Ovary (tissue), 9 donors: ENCODE results near the gene BMS1. TPM values are rescaled to one million over a fixed set of nuclear protein-coding genes. Genes with fewer than 3 reads are reported as not detected.
"Not testable (repeated sequence)": the region's sequence is repeated elsewhere in the genome, so short reads cannot be mapped to it uniquely, and the experiment has no call there.

Experiments
- DNase-seq, 5 donors: peaks; one replicate each; pipeline ENCODE4 v3.0.0-alpha.2; 2019 to 2020
- H3K27ac ChIP-seq, 2 donors: fragments of 200-600 bp; one replicate each; pipeline versions ENCODE4 v1.5.1 to v1.8.0; 2019 to 2022
- H3K27me3 ChIP-seq: fragments of 200-600 bp; one replicate; pipeline ENCODE4 v1.8.0; 2022
- H3K36me3 ChIP-seq: fragments of 200-600 bp; sonication (generic); one replicate; pipeline ENCODE4 v1.5.1; 2019
- H3K4me1 ChIP-seq: one replicate; pipeline ENCODE4 v1.8.1; 2013; ENCODE audit warnings: mild to moderate bottlenecking, moderate library complexity; ENCODE audit not compliant: insufficient read depth
- H3K4me3 ChIP-seq: fragments of 200-600 bp; sonication (generic); one replicate; pipeline ENCODE4 v1.5.1; 2017
- H3K9me3 ChIP-seq, 2 donors: fragments of 200-600 bp in 1 of 2; sonication (generic) in 1 of 2; one replicate each; pipeline versions ENCODE4 v1.5.1 to v1.8.1; 2013 to 2019; ENCODE audit warnings: mild to moderate bottlenecking in 1 of 2, moderate library complexity in 1 of 2
- EP300 ChIP-seq: sonication (generic); formaldehyde crosslinking; IDR thresholded peaks from one replicate; pipeline ENCODE4 v1.6.1; 2017; ENCODE audit warnings: antibody characterized with exemption
- POLR2A ChIP-seq: fragments of 450-650 bp; IDR thresholded peaks from one replicate; pipeline ENCODE4 v1.6.1; 2017; ENCODE audit warnings: antibody characterized with exemption, mild to moderate bottlenecking, moderate library complexity
- WGBS, 3 donors: extraction: QIAGEN DNeasy Blood & Tissue Kit in 1 of 3; methylation state at CpG; one replicate each; pipeline versions ENCODE4 v1.1.5 to v1.1.7; 2013 to 2017; 5-methylcytosine and 5-hydroxymethylcytosine counted together
- intact Hi-C, 4 donors: fragments of 100-400 bp; cut with DNase I; formaldehyde crosslinking; loops; one replicate each; pipeline versions ENCODE4 v1.11.0 to v1.15.1; 2022 to 2023
- polyA plus RNA-seq, 2 donors: library from polyadenylated mRNA; stranded (reverse); fragments of 200-250 nt in 1 of 2; fragments of 350-450 nt in 1 of 2; fragmentation: Illumina TruSeq in 1 of 2; extraction: RNeasy Lipid Tissue Mini Kit (QIAGEN cat#74804) in 1 of 2; gene quantifications; one replicate each; pipeline ENCODE4 v1.2.3, GENCODE V29; 2013 to 2014
- total RNA-seq, 7 donors: library from RNA; depleted of rRNA in 2 of 7; stranded (reverse); fragments of >200 nt in 2 of 7; fragmentation: NEBNext Ultra II Directional in 3 of 7; extraction: Animal tissue kit (Norgen Biotek cat#: 25700) in 3 of 7; gene quantifications; one replicate each; pipeline versions ENCODE4 v1.1.0 to v1.2.4, GENCODE V29; 2016 to 2023
- TF ChIP-seq, protein P1 (sequence below), 3 donors: fragments of 450-650 bp in 2 of 3; fragments of 200-600 bp in 1 of 3; IDR thresholded peaks; one replicate each; pipeline versions ENCODE4 v1.5.1 to v1.8.0; 2016 to 2022; ENCODE audit warnings: antibody characterized with exemption in 3 of 3, mild to moderate bottlenecking in 1 of 3
- donor health status: DM: no; HTN: no; CAD: no; lungs with moderate emphysema.
- donor health status: DM: no; HTN: no; CAD: no.
- donor health status: Bipolar disorder and iron deficiency.
- donor health status: DM: yes; HTN: yes; CAD: no.
- donor health status: DM: no; HTN: no; CAD: no.
- donor health status: DM: yes; HTN: yes; CAD: no.

Gene BMS1
- total and polyA plus RNA-seq, 9 donors = 8.4 to 16.0 (median 13.3) TPM

DNA sequence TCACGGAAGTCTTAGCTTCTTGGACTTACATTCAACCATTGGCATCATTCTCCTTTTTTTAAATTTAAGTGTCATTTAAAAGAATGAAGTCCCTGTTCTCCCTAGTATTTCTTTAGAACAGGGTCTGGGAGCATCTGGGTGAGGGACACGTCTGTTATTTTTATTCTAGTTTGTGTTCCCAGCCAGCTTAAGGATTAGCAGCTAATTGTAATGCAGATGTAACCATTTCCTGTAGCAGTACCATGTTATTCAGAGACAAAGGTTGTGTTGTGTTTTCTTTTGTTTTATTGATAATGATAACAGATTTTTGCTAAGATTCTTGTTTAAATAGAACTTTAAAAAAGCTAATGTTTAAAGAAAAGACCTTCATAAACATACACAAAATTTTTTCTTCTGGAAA is 34.3 kb downstream of the BMS1 start:
- no peak overlapping the region for H3K27ac ChIP-seq
- H3K27me3 ChIP-seq = no peaks in the 10 kb centered on the region
- DNase-seq = no peak
- intact Hi-C loops = no loop called here
- H3K4me1 ChIP-seq = no peaks in the 10 kb centered on the region
- TF ChIP-seq POLR2A = no peak
- no peak for TF ChIP-seq EP300
- TF ChIP-seq, protein P1, sequence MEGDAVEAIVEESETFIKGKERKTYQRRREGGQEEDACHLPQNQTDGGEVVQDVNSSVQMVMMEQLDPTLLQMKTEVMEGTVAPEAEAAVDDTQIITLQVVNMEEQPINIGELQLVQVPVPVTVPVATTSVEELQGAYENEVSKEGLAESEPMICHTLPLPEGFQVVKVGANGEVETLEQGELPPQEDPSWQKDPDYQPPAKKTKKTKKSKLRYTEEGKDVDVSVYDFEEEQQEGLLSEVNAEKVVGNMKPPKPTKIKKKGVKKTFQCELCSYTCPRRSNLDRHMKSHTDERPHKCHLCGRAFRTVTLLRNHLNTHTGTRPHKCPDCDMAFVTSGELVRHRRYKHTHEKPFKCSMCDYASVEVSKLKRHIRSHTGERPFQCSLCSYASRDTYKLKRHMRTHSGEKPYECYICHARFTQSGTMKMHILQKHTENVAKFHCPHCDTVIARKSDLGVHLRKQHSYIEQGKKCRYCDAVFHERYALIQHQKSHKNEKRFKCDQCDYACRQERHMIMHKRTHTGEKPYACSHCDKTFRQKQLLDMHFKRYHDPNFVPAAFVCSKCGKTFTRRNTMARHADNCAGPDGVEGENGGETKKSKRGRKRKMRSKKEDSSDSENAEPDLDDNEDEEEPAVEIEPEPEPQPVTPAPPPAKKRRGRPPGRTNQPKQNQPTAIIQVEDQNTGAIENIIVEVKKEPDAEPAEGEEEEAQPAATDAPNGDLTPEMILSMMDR (IDR thresholded peaks at IDR 0.05) = no peak
- no peak overlapping the region for H3K4me3 ChIP-seq
- H3K36me3 ChIP-seq = no peaks in the 10 kb centered on the region
- 90 to 92% (median 90%) methylated on average over 2 of the region's 2 CpGs for WGBS, 3 donors
- no peaks in the 10 kb centered on the region for H3K9me3 ChIP-seq

DNA sequence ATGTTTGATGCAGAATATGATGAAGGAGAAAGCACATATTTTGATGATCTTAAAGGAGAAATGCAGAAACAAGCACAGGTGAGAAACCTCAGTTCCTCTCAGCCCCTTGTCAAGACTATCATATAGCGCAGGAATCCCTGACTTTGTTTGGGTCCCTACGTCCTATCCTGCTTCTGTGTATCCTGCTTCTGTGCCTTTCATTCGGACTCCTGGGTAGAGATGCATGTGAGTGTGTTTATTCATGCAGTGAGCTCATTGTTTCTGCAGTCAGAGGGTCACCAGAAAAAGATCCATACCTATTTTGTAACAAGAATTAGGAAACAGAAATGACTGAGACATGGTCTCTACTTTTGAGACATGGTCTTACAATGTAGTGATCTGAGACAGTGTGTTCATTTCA is 34.8 kb downstream of the BMS1 start:
- H3K4me3 ChIP-seq, H3K4me1 ChIP-seq, DNase-seq, intact Hi-C loops, H3K9me3 ChIP-seq, H3K36me3 ChIP-seq, H3K27me3 ChIP-seq, H3K27ac ChIP-seq: not testable (repeated sequence)
- WGBS, 3 donors = 80 to 90% (median 85%) methylated on average over 3 of the region's 3 CpGs

DNA sequence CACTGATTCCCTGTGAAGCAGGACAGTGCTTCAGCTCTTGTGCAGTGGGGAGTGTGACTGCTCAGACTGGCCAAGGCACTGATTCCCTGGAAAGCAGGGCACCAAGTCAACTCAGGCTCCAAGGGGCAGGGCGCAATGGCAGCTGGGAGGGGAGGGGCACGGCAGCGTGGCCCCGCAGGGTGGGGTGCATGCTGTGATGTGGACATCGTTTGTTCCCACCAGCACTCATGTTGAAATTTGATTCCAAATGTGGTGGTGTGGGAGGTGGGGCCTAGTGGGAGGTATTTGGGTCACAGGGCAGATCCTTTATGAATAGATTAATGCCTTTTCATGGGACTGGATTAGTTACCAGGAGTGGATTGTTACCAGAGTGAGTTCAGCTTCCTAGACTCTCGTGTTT is 44.2 kb downstream of the BMS1 start:
- H3K36me3 ChIP-seq = not testable (repeated sequence)

DNA sequence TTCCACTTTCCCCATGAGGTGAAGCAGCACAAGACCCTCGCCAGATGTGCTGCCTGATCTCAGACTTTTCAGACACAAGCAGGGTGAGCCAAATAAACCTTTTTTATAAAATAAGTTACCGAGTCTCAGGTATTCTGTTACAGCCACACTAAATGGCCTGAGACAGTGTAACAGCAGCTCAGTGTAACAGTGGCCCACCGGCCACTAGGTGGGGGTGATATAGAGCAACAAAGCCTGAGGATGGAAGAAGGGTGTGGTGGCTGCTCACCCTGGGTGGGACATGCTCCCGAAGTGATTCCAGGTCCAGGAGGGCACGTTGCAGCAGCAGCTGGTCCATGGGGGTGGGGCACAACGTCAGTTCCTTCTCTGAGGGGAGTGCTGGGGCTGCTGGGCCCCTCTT is 44.6 kb downstream of the BMS1 start:
- H3K27ac ChIP-seq = no peak overlapping the region
- TF ChIP-seq EP300 (no peak), POLR2A (no peak)
- TF ChIP-seq, protein P1 (IDR thresholded peaks at IDR 0.05) = no peak
- 64 to 67% (median 66%) methylated on average over 6 of the region's 6 CpGs for WGBS, 3 donors
- no peaks in the 10 kb centered on the region for H3K36me3 ChIP-seq
- no peak for DNase-seq
- H3K4me1 ChIP-seq = no peaks in the 10 kb centered on the region
- no peak overlapping the region for H3K4me3 ChIP-seq
- no peaks in the 10 kb centered on the region for H3K27me3 ChIP-seq
- intact Hi-C loops = no loop called here
- peaks cover 0 to 4% of the 10 kb centered on the region in 2 donors for H3K9me3 ChIP-seq

More for the DNA sequence above, 44.2 kb downstream of the BMS1 start:
- intact Hi-C loops, DNase-seq, H3K4me3 ChIP-seq, H3K27me3 ChIP-seq, H3K9me3 ChIP-seq, H3K4me1 ChIP-seq, H3K27ac ChIP-seq: not testable (repeated sequence)
- 76 to 84% (median 80%) methylated on average over 6 of the region's 6 CpGs for WGBS, 3 donors

- DNase-seq, H3K27ac ChIP-seq, H3K36me3 ChIP-seq, H3K9me3 ChIP-seq, H3K27me3 ChIP-seq, H3K4me3 ChIP-seq, H3K4me1 ChIP-seq, intact Hi-C loops: not testable (repeated sequence)
- WGBS, 3 donors = 77 to 84% (median 82%) methylated on average over 4 of the region's 4 CpGs
Measured at GRCh38 chr10:42828391-42828790, 45.8 kb downstream of the BMS1 start.

GRCh38 chr10:42830237-42830636 is 47.6 kb downstream of the BMS1 start:
- Histone ChIP-seq H3K27me3 (no peaks in the 10 kb centered on the region), H3K27ac (no peak overlapping the region), H3K36me3 (no peaks in the 10 kb centered on the region), H3K4me1 (no peaks in the 10 kb centered on the region), H3K9me3 (no peaks in the 10 kb centered on the region), H3K4me3 (no peak overlapping the region)
- DNase-seq = no peak
- intact Hi-C loops = no loop called here
- no peak for TF ChIP-seq EP300
- TF ChIP-seq, protein P1 (IDR thresholded peaks at IDR 0.05) = no peak
- TF ChIP-seq POLR2A = no peak
- 85 to 93% (median 89%) methylated on average over 7 of the region's 7 CpGs for WGBS, 3 donors
